ENCODE measurements around the gene IL17RA.

GRCh38 chr22:17114173-17114897, 29.5 kb downstream of the IL17RA start:
- TF ChIP-seq CTCF (IDR thresholded peaks at IDR 0.05; ENCODE audit: poor library complexity, severe bottlenecking): no peak
- TF ChIP-seq EP300 (conservative IDR thresholded peaks at IDR 0.05; ENCODE audit: poor library complexity, severe bottlenecking): no peak
- TF ChIP-seq RAD21 (conservative IDR thresholded peaks at IDR 0.05): no peak
- no peak for TF ChIP-seq POLR2AphosphoS5 (IDR thresholded peaks at IDR 0.05)
- TF ChIP-seq EZH2 (IDR thresholded peaks at IDR 0.05; ENCODE audit: borderline replicate concordance, insufficient read depth, low read length, poor library complexity, severe bottlenecking): no peak
